GM21576 (cell line): ENCODE measurements around the gene FZR1.

Source experiments
- ATAC-seq: cut with Tn5 transposase; IDR thresholded peaks from one replicate; pipeline ENCODE4 v1.9.1; 2021; ENCODE audit warnings: mild to moderate bottlenecking, moderate library complexity; ENCODE audit not compliant: unreplicated experiment

FZR1 gene

GRCh38 chr19:3586707-3587346 is 80.7 kb downstream of the FZR1 start:
- ATAC-seq = no peak
